SKM-1 treated with dmso at 0.1 percent for 144 hours (cell line): ENCODE data around the gene PPFIBP1.
"Not testable (repeated sequence)": the region's sequence is repeated elsewhere in the genome, so short reads cannot be mapped to it uniquely, and the experiment has no call there.

Experiments used
- DNase-seq: peaks from one replicate; lab custom pipeline; 2025; ENCODE audit not compliant: unreplicated experiment; lab: John Stamatoyannopoulos, UW

The PPFIBP1 gene

GRCh38 chr12:27541031-27541719 lies 17.2 kb downstream of the PPFIBP1 start:
- no peak for DNase-seq

- no peak for DNase-seq
These were observed 18.6 kb downstream of the PPFIBP1 start for GRCh38 chr12:27542628-27543027.

- DNase-seq, result not testable (repeated sequence)
These were observed 20.9 kb downstream of the PPFIBP1 start for GRCh38 chr12:27544858-27545257.

GRCh38 chr12:27545665-27546064 lies 21.7 kb downstream of the PPFIBP1 start:
- no peak for DNase-seq

- DNase-seq, result no peak
These were observed 23.6 kb downstream of the PPFIBP1 start for GRCh38 chr12:27547592-27547991.

- no peak for DNase-seq
These were observed 24.5 kb downstream of the PPFIBP1 start for GRCh38 chr12:27548301-27549199.

GRCh38 chr12:27549236-27549800 lies 25.3 kb downstream of the PPFIBP1 start:
- DNase-seq, result no peak

- DNase-seq, result peak; percentile 64
These were observed 26.0 kb downstream of the PPFIBP1 start for GRCh38 chr12:27549801-27550652.

- DNase-seq, result no peak
These were observed 26.6 kb downstream of the PPFIBP1 start for GRCh38 chr12:27550653-27550975.

- DNase-seq, result no peak
These were observed 27.3 kb downstream of the PPFIBP1 start for GRCh38 chr12:27551172-27551840.

- DNase-seq, result no peak
These were observed 28.2 kb downstream of the PPFIBP1 start for GRCh38 chr12:27552235-27552634.

- no peak for DNase-seq
These were observed 29.0 kb downstream of the PPFIBP1 start for GRCh38 chr12:27552886-27553560.

GRCh38 chr12:27553941-27554340 lies 29.9 kb downstream of the PPFIBP1 start:
- no peak for DNase-seq

- no peak for DNase-seq
These were observed 30.6 kb downstream of the PPFIBP1 start for GRCh38 chr12:27554421-27555186.

- DNase-seq, result no peak
These were observed 31.4 kb downstream of the PPFIBP1 start for GRCh38 chr12:27555361-27555760.

GRCh38 chr12:27555925-27556778 lies 32.1 kb downstream of the PPFIBP1 start:
- no peak for DNase-seq

GRCh38 chr12:27560126-27560525 lies 36.1 kb downstream of the PPFIBP1 start:
- no peak for DNase-seq
